HG03439 (cell line): Measurements from ENCODE around the gene CORO2B.

ENCODE experiments used
- ATAC-seq: cut with Tn5 transposase; IDR thresholded peaks from one replicate; pipeline ENCODE4 v1.9.1; 2021; ENCODE audit warnings: mild to moderate bottlenecking, moderate library complexity; ENCODE audit not compliant: unreplicated experiment

The CORO2B gene

DNA sequence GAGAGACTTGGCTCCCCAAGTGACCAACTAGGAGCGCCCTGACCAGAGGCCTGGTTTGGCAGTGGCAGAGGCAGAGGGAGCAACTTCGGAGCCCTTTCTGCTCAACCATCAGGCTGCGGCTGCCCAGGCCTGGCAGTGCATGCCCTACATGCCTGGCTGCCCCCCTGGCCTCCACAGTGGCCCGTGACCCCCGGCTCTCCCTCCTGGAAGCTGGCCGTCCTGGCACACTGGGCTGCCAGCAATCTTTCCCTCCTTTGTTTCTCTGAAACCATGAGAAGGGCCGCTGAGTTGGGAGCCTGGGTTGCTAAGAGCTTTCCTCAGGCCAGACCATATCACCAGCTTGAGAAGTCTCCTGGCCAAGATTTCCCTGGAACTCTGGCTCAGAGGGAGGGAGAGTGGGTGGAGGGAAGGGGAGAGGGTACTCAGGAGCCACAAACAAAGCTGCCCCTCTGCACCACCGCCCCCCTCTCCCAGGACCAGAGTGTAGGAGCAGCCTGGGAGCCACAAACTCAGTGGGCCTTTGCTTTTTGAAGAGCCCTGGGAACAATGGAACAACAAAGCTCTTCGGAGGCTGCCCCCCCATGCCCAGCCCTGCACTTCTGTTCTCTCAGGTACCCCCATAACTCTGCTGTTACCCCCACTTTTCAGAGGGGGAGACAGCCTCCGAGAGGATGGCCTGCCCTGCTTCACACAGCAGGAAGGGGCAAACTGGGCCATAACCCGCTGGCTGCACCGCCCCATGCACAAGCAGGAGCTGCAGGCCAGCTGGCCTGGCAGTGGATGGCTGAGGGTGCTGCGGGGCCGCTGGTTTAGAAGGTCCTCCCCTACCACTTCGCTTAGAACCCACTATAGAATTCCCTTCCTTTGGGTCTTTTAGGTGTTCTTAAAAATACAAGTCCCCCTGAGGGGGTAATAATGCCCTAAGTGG, 11.3 kb downstream of the CORO2B start:
- no peak for ATAC-seq

DNA sequence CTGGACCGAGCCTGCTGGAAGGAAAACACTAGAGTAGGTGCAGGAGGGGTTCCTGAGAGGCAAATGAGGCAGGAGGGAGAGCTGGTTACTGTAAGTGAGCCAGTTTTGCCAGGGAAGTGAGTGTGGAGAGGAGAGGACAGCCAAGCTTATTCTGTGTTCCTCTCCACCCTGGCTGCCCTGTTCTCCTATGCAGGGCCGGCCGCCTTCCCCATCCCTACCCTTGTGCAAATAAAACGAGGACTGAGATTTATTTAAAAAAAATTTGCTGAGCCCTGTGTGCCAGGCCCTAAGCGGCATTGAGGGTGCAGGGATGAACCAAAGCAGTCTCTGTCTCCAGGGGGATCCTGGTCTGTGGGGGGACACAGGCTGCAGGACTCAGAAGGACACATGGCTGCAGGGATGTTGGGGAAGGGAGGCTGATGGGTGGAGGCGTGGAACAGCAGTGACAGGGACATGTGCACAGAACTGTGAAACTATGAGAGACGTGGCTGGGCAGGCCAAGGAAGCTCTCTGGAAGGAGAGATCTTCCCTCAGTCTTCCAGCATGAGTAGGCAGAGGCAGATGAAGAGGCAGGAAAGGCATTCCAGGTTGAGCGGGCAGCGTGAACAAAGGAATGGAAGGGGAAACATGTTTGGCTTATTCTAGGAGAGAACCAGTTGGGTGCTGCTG, 12.1 kb downstream of the CORO2B start:
- ATAC-seq = no peak

DNA sequence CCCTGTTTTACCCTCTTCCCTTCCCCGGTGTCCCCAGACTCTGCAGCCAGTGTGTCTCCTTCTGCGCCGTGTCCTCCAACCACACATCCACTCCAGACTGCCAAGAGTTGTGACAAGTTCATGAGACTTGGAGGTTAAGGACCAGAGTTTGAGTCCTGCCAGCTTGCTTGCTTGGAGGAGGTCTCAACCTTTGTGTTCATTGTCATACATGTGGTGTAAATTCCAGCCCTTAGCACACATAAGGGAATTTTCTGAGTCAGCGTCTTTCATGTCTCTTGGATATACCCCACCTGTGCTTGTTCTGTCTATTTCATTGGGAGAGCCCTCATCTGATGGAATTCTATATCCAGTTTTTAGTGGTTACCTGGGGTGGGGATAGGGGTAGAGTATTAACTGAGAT, 13.3 kb downstream of the CORO2B start:
- ATAC-seq = no peak

DNA sequence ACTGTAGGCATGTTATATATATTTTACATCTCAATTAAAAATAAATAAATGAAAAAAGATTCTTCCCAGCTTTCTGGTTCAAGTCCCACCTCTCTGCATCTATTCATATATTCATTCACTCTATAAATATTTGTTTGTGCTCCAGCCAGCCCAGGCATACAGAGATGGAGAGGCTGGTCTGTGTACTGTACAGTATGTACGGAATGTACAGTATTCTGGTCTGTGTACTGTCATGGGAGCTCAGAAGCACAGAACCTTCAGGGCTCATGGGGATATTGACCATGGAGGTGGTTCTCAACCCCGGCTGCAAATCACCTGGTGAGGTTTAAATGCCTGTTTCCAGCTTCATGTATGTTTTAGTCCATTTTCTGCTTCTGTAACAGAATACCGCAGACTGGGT, 13.8 kb downstream of the CORO2B start:
- ATAC-seq = no peak

DNA sequence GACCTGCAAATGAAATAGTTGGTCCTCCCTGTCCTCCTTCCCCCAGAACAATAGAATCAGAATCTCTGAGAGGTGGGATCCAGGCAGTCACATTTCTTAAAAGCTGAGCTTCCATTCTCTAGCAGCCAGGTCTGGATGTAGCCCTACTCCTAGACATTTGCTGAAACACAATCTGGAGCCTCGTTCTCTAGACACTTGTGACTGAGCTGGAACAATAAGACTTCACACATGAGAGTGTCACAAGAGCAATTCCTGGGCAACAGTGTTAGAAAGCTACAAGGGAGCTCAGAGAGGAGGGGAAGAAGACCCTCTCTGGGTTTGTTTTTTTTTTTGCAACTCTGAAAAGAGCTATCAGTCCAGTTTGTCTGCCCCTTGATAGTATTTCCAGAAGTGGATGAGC, 14.5 kb downstream of the CORO2B start:
- ATAC-seq = no peak

DNA sequence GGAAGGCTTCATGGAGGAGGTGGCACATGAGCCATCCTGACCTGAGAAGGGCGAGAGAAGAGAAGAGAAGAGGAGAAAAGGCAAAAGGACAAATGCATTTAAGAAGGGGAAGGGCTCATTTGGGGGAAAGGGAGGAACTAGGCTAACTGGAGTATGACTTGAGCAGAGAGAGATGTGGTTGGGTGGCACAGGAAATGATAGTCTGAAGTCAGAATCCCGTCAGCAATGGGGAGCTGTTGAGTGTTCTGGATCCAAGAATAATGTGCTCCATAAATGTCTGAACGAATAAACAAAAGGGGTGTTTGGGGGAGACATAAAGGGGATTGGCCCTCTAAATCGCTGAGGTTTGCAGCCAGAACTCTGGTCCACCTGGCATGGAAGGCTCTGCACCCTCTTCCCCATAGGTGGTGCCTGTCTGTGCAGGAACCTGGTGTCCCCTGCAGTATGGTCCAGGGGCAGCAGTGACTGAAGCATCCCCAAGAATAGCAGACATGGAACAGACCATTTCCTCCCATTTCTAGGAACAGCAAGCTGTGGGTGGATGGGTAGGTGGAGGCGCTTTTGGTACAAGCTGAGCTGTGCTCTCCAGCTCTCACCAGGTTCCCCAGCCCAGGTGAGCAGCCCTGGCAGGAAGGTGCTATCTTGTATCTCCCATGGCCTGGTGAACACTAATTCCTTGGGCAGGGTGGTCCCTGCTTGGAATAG, 15.2 kb downstream of the CORO2B start:
- ATAC-seq = no peak

DNA sequence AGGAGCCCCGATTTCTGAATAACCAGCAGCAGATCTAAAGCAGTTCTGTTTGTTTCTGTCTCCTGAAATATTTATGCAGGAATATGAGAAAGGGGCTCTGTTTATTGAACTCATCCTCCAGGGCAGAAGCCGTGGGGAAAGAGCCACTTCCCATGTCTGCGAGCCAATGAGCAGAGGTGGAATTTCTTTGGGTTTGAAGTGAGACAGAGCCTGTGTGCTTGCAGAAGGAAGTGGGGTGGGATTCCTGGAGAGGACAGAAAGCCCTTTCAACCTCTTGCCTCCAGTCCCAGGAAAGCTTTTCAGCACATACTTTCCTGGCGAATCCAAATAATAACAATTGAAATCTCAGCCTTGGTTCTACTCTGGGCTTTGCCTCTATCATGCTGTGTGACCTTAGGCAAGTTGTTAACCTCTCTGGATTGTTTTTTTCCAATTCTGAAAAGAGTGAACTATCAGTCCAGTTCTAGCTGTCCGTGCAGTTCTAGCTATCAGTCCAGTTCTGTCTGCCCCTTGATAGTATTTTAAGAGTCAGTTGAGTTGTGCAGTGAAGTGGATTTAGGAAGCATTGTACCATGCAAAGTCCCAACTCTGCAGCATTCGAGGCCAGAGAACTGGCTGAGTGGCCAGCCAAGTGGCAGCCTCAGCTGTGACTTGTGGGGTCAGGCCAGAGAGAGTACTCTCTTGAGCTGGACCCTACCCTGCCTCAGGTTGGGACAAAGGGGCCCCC, 15.9 kb downstream of the CORO2B start:
- no peak for ATAC-seq

DNA sequence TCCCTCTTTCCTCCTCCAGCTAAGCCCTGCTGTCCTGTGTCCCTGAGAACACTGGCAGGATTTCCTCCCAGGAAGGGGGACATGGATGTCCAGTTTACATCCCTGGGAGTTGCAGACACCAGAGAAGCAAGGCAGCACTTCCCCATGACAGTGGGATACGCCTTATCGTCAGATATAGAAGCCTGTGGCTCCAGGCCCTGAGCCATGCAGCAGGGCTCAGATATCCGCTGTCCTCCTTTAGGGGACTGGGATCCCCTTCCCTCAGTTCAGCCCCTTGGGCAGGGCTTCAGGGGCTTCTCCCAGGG, 16.4 kb downstream of the CORO2B start:
- ATAC-seq = no peak

DNA sequence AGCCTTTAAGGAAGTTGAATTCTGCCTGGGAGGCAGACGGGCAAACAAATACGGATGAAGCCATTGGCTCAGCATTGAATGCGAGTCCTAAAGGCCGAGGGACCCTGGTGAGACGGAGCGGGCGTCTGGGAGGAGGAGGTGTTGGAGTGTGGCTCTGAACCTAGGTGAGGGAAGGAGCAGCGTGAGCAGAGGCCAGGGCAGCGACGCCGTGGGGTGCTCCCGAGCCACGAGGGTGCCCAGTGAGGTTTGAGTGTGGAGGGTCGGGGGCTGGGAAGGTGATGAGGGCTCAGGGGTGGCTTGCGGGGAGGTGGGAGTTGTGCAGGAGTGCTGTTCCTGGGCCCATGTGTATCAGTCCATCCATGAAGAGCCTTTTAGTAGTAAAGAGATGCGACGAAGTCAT, 17.0 kb downstream of the CORO2B start:
- ATAC-seq = no peak

DNA sequence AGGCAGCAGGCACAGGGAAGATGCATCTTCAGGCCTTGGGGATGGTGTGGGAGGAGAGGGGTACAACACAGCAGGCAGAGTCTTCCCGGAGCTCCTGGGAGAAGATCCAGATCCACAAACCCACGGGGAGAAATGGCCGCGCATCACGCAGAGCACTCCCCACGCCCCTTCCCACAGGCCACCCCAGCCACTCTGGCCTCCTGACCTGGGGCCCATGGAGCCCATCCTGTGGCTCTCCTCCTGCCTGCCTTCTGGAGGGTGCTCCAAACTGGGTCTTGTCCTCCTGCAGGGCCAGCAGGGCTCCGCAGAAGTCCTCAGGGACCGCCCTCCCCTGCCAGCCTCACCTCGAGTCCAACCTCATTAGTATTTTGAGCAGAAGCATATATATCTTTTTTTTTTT, 17.9 kb downstream of the CORO2B start:
- no peak for ATAC-seq

DNA sequence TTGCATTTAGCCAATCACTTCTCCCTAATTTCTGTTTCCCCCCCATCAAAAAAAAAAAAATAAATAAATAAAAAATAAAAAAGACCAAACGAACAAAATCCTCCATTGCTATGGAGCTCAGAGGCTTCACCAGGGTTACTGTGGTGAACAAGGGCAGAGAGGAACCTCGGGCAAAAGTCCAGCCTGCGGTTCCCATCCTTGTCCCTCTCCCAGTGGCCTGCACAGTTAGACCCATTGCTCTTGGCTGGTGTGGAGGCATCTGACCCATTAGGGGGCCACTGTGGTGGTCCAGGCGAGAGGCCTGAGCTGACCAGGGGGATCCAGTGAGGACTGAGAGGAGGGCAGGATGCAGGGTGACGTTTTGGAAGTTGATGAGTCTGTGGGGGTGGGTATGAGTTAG, 18.8 kb downstream of the CORO2B start:
- no peak for ATAC-seq

DNA sequence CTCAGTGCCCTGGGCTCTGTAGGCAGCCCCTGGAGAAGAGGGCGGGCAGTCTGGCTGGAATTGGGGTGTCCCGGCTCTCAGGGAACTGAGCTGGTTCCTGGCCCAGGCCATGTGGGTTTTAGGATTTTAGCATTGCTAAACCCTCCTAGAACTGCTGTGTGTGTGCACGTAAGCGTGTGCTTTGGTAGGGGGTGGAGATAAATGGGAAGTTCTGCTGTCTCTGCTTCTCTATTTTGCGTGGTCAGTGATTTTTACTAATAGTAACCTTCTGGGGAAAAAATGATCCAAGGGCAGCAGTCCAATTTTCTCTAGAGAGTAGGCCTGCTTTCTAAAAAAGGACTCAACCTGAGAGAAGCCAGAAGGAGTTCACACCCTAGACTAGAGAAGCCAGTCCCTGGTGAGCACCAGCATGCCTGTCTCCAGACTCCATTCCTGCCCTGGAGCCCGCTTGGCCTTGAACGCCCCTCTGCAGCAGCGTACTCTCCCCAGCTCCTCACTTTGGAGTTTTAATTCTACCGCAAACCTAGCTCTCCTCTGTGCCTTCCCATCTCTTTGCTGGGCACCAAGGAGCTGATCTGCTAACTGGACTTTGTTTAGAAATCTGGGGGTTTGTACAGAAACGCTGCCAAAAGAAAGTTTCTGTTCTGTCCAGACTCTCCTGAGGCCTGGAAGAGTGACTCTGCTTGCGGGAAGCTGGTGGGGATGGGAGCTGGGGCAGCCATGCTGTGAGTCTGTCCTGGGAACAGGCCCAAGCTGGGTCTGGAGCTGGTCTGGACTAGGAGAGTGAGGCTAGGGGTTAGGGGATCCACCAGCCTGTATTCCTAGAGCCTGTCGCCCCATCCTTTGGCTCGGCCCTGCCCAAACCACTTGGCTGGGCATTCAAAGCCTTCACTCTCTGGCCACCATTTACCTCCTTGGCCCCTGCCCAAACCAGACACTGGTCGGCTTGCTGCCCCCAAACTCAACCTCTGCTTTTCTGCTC, 19.7 kb downstream of the CORO2B start:
- no peak for ATAC-seq

DNA sequence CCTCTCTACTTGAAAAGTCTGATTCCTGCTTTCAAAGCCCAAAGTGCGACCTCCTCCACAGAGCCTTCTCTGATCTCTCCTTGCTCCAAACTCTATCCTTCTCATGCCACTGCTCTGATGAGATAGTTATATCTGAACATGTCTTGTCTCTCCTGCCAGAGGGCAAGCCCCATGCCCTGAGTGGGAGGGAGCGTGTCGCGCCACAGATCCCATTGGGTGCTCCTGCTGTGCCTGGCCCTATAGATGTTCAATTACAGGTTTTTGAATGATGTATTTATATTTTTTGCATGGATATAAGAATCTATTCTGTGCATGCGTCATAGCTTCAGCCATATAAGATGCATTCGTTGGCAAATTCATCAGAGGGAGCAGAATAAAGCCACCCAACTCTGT, 20.4 kb downstream of the CORO2B start:
- no peak for ATAC-seq

DNA sequence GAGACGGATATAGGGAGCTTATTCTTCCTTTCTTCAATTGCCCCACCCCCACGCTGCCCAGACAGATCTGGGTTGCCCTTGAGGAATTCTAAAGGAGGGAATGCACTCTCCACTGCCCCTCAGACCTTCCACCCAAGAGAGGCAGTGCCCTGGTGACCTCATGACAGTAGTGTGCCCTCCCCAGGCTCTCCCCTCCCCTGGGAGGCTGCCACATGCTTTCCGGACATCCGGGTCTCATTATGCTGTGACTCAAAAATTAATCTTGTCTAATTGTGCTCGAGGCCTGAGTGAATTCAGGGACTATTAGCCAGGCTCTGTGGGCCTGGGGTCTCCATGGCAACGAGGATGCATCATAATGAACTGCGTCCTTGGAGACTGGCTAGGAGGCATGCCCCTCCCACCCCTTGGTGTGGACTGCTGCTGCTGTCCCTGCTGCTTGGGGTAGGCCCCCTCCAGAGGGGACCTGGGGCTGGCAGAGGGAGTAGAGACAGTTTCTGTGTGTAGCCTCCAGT, 20.8 kb downstream of the CORO2B start:
- no peak for ATAC-seq

DNA sequence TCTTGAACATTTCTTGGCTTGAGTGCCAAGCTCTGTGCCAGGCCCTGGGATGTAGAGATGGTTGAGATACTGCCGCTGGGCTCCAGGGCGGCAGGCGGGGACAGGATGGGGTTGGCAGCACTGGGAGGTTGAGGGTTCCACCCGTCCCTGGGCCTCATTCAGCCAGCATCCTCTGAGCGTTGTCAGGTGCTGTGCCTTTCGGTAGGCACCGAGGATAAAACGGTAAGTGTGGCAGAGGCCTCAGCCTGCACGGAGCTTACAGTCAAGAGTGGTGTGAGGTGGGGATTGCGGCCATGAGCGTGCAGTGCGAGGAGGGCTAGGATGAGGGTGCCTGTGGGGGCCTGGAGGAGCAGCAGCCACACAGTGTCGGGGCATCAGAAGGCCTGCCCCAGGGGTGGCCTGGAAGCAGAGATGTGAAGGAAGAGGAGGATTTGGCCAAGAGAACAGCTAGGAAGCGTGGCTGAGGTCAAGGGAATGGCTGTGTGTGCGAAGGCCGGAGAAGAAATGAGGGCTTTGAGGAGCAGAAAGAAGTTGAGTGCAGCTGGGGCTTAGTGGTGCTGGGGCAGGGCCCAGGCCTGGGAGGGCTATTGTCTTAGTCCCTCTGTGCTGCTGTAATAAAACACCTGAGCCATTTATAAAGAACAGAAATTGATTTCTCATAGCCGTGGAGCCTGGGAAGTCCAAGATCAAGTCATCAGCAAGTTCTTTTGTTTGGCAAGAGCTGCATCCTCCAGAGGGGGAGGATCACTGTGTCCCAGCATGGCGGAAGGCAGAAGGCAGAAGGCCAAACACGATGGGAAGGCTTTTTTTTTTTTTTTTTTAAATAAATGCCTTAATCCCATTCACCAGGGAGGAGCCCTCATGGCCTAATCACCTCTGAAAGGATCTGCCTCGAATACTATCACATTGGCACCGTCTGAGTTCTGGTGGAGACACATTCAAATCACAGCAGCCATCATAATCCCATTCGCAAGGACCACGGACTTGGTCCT, 22.7 kb downstream of the CORO2B start:
- no peak for ATAC-seq

DNA sequence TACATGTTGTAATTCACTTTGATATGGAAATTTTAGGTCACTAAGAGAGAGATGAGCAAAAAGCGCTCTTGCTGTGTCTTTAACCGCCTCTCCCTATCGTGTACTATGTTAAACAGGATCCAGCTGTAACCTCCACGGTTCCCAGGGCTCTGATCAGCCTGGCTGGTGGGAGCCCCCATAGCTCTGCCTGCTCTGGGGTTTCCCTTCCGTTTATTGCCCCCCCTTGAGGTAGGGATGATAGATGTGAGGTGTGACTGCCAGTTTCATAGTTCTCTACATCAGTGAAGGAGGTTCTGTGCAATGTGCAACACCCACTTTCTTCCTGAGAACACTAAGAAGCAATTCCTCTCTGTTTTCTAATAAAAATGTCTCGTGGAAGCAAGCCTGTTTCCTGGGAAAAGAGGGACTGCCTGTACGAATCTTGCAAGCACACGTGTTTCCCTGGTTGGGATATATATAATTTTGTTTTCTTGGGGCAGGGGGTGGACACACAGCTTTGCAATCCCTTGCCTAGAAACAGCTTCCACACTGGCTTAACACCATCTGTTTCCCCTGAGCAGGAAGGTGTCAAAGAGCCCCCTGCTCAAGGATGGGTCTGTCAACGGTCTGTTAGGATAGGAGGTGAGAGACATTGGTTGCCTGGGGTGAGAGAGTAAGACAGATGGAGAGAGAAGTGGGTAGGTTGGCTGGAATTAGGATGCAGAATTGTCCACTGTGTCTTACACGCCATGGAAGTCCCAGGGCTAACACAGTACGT, 23.8 kb downstream of the CORO2B start:
- ATAC-seq = no peak

DNA sequence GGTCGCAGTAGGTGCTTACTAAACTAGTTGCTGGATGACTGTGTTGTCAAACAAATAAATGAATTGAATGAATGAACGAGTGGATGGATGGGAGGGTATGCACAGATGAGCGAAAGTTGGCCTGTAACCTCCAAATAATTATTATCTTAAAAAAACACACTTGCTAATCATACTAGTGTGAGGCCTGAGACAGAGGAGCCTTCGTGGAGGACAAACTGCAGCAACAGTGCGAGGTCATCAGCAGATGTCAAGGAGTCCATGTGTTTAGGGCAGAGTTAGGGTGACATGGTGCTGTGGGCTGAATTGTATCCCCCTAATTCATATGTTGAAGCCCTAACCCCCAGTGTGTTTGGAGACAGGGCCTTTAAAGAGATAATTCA, 24.4 kb downstream of the CORO2B start:
- ATAC-seq = no peak

DNA sequence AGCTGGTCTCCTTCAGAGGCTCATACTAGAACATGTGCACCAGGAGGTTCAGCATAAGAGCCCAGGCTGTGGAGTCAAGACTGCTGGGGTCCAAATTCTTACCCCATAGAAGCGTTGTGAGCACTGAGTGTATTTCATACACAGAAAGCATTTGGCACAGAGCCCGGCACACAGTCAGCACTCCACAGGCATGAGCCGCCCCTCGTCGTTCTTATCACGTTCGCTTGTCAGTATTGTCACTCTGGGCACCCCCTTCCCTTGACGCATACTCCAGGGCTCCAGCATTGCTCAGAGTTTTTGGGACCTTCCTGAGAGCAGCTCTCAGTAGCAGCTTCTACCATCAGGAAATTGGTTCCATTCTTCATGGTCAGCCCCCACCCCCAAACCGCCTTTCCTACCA, 25.2 kb downstream of the CORO2B start:
- ATAC-seq = no peak
